Suprapubic skin (tissue), 3 donors: ENCODE measurements around the gene ST6GALNAC6.

Experiments used
- POLR2A ChIP-seq, 2 donors: fragments of 450-650 bp; IDR thresholded peaks; one replicate each; pipeline ENCODE4 v1.6.1; 2017; ENCODE audit warnings: antibody characterized with exemption in 2 of 2, mild to moderate bottlenecking in 2 of 2, moderate library complexity in 2 of 2
- TF ChIP-seq, protein P1 (sequence below), 2 donors: fragments of 200-600 bp in 1 of 2; fragments of 450-650 bp in 1 of 2; sonication (generic) in 1 of 2; IDR thresholded peaks; one replicate each; pipeline ENCODE4 v1.5.1; 2016 to 2019; ENCODE audit warnings: antibody characterized with exemption in 2 of 2, mild to moderate bottlenecking in 1 of 2, moderate library complexity in 1 of 2

DNA sequence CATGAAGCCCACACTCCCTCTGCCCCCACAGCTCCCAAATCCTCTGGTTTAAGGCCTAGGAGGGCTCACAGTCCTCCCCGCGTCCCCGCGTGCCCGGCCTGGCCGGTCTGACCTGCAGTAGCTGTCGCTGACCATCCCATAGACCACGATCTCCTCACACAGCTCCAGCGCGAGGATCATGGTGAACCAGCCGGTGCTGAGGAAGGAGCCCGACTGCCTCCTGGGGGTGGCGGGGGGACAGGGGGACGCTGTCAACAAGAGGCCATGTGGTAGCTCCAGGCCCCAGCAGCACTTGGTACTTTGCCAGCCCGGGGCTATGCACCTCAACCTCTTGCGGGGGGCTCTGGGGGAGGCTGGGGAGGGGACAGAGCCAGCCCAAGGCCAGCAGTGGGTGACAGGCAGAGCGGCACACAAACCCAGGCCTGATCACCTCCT is 10.5 kb upstream of the ST6GALNAC6 start:
- TF ChIP-seq POLR2A (IDR thresholded peaks at IDR 0.05): no peak
- TF ChIP-seq, protein P1, sequence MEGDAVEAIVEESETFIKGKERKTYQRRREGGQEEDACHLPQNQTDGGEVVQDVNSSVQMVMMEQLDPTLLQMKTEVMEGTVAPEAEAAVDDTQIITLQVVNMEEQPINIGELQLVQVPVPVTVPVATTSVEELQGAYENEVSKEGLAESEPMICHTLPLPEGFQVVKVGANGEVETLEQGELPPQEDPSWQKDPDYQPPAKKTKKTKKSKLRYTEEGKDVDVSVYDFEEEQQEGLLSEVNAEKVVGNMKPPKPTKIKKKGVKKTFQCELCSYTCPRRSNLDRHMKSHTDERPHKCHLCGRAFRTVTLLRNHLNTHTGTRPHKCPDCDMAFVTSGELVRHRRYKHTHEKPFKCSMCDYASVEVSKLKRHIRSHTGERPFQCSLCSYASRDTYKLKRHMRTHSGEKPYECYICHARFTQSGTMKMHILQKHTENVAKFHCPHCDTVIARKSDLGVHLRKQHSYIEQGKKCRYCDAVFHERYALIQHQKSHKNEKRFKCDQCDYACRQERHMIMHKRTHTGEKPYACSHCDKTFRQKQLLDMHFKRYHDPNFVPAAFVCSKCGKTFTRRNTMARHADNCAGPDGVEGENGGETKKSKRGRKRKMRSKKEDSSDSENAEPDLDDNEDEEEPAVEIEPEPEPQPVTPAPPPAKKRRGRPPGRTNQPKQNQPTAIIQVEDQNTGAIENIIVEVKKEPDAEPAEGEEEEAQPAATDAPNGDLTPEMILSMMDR (IDR thresholded peaks at IDR 0.05): no peak
